Mesangial cell (primary cell): ENCODE results near the gene CTBP1. TPM values are rescaled to one million over a fixed set of nuclear protein-coding genes. Genes with fewer than 3 reads are reported as not detected.

ENCODE experiments used
- total RNA-seq: library from RNA; depleted of rRNA; stranded (reverse); fragments of >200 nt; gene quantifications from 2 replicates; pipeline ENCODE4 v1.2.3, GENCODE V29; 2015

The CTBP1 gene
- 228 and 250 TPM in 2 replicates for total RNA-seq

GRCh38 chr4:1248245-1249147 is at the start of gene CTBP1:
Gene CTBP1 (minus strand): TSS chr4:1249130. CDS start chr4:1241331, 7,799 bp downstream.

GRCh38 chr4:1289207-1290164 is 40.6 kb upstream of the CTBP1 start, which contains the start of gene MAEA:
Gene MAEA (plus strand): TSS chr4:1289891. CDS start chr4:1289914, 23 bp downstream.

GRCh38 chr4:1172228-1172851 is 76.6 kb downstream of the CTBP1 start, which contains the start of gene SPON2:
Gene SPON2 (minus strand): TSS chr4:1172583.

Other genes with a start within 250 kb of the CTBP1 start
- 60.5 and 72.2 TPM in 2 replicates for gene FGFRL1, start 237.5 kb downstream of the CTBP1 start, total RNA-seq
- gene RNF212, start 135.6 kb downstream of the CTBP1 start, total RNA-seq = 1.5 and 3.7 TPM in 2 replicates
- gene SPON2, start 76.5 kb downstream of the CTBP1 start, total RNA-seq = 17.1 and 83.5 TPM in 2 replicates
- gene MAEA, start 40.8 kb upstream of the CTBP1 start, total RNA-seq = 70.0 and 77.7 TPM in 2 replicates
- 6.4 and 13.9 TPM in 2 replicates for gene UVSSA, start 98.1 kb upstream of the CTBP1 start, total RNA-seq
- gene NKX1-1, start 157.3 kb upstream of the CTBP1 start, total RNA-seq = not detected in 2 replicates